HG03469 (cell line): ENCODE measurements around the gene OR8B2.
A peak's percentile ranks its signal among the peaks of the same experiment; 100 is the strongest.
"Not testable (repeated sequence)": the region's sequence is repeated elsewhere in the genome, so short reads cannot be mapped to it uniquely, and the experiment has no call there.

Source experiments
- ATAC-seq: cut with Tn5 transposase; IDR thresholded peaks from one replicate; pipeline ENCODE4 v1.9.1; 2021; ENCODE audit warnings: mild to moderate bottlenecking, moderate library complexity, moderate number of reproducible peaks; ENCODE audit not compliant: unreplicated experiment

Gene OR8B2

DNA sequence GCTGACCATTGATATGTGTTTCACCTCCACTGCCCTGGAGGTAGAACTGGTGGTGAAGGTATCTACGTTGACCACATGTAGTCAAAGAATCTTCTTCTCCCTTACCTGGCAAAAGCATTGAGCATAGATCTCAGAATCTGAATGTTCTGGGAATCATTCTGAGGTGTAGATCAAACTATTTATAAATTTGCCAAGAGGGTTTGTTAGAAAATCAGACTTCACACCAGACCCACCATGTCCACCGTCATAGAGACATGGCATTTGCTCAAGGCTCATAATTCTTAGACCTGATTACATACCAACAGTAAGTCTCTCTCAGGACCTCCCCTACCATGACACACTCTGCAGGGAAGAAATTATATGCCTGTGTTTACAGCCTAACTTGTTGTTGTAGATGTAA lies at the start of gene OR8B2:
TSS of gene OR8B2 (minus strand) at position 101 of the 400 bp plus-strand sequence. CDS start 1,156 bp downstream, outside the sequence.
- ATAC-seq = no peak

GRCh38 chr11:124429599-124429998 lies 45.3 kb upstream of the OR8B2 start:
- ATAC-seq = no peak

DNA sequence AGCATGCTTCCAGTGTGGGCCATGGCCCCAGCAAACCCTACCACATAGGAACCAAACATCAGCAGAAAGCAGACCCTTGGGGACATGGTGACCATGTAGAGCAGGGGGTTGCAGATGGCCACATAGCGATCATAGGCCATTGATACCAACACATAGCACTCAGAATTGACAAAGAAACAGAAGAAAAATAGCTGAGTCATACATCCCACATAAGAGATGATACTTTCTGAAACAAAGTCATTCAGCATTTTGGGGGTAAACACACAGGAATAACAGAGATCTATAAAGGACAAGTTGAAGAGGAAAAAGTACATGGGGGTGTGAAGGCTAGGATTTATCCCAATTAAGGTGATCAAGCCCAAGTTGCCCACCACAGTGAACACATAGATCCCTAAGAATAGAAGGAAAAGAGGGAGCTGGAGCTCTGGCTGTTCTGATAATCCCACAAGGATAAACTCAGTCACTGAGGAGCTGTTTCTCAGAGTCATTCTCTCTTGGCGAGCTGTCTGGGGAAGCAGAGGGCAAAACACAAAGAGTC lies 40.2 kb upstream of the OR8B2 start, which contains the start of gene OR8B4:
TSS of gene OR8B4 (minus strand) at position 488 of the 538 bp plus-strand sequence. CDS start at position 488, 0 bp downstream.
- ATAC-seq = no peak

DNA sequence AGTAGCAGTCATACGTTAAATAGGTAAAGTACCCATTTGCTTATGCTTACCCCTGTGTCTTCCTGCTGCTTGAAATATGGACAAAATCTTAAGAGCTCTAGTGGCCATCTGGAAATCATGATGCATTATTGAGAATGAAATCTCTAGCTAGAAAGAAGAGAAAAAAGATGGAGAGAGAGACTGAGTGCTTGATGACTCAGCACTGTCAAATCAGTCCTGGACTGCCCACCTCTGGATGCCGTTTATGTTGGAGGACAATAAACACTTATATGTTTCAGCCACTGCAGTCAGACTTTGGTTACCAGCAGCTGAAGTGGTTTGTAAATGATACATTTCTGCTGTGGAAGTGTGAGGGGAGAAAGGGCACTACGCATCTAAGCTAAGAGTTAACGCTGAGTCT lies 36.7 kb upstream of the OR8B2 start:
- ATAC-seq = no peak

- no peak for ATAC-seq
Observed at GRCh38 chr11:124415356-124415923, 31.1 kb upstream of the OR8B2 start.

GRCh38 chr11:124409906-124410305 lies 25.6 kb upstream of the OR8B2 start:
- ATAC-seq = no peak

GRCh38 chr11:124405581-124405980 lies 21.3 kb upstream of the OR8B2 start:
- ATAC-seq = no peak

- not testable (repeated sequence) for ATAC-seq
Observed at GRCh38 chr11:124403186-124403585, 18.9 kb upstream of the OR8B2 start.

- ATAC-seq = peak; percentile 80
Observed at GRCh38 chr11:124402326-124402922, 18.1 kb upstream of the OR8B2 start.

DNA sequence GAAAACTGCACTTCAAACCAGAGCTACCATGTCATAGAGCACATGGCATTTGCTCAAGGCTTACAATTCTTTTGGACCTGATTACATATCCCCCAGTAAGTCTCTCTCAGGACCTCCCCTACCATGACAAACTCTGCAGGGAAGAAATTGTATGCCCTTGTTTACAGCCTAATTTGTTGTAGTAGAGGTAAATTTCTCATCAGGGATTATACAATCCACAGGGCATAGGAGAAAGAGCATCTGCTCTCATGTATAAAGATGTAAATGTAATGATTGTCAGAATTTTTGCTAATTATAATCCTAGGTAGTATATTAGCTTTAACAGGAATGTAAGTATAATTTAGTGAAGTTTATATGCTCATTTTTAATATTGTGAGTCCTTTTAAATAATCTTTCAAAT lies 14.6 kb upstream of the OR8B2 start, which contains the start of gene OR8B3:
TSS of gene OR8B3 (minus strand) at position 101 of the 400 bp plus-strand sequence. CDS start 1,673 bp downstream, outside the sequence.
- no peak for ATAC-seq

DNA sequence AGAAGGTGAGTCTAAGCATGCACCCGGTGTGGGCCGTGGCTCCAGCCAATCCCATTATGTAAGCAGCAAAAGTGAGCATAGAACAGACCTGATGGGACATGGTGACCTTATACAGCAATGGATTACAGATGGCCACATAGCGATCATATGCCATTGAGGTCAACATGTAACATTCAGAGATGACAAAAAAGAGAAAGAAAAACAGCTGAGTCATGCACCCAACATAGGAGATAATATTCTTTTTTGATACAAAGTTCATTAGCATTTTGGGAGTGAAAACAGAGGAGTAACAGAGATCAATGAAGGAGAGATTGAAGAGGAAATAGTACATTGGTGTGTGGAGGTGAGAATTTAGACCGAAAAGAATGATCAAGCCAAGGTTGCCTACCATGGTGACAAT lies 12.5 kb upstream of the OR8B2 start:
- ATAC-seq = not testable (repeated sequence)

GRCh38 chr11:124394408-124394807 lies 10.1 kb upstream of the OR8B2 start:
- no peak for ATAC-seq

DNA sequence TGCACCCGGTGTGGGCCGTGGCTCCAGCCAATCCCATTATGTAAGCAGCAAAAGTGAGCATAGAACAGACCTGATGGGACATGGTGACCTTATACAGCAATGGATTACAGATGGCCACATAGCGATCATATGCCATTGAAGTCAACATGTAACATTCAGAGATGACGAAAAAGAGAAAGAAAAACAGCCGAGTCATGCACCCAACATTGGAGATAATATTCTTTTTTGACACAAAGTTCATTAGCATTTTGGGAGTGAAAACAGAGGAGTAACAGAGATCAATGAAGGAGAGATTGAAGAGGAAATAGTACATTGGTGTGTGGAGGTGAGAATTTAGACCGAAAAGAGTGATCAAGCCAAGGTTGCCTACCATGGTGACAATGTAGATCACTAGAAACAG lies 1.4 kb downstream of the OR8B2 start:
- ATAC-seq = not testable (repeated sequence)

GRCh38 chr11:124380585-124380984 lies 3.7 kb downstream of the OR8B2 start:
- ATAC-seq = no peak

DNA sequence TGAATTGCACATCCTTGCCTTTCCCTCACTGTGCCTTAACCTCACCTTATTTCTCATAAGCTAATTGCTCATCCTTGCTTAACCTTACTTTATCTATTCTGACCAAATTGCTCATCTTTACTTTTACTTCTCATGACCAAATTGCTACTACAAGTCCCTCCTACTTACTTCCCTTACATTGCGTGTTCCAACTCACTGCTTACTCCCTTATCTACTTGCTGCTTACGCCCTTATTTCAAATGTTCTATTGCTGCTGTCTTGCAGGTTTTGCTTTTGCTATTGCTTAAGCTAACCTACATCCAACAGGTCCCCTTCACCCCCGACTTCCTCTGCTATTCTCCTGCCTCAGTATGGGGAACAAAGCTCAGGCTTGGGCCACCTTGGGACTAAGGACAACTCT lies 8.0 kb downstream of the OR8B2 start:
- ATAC-seq = no peak

DNA sequence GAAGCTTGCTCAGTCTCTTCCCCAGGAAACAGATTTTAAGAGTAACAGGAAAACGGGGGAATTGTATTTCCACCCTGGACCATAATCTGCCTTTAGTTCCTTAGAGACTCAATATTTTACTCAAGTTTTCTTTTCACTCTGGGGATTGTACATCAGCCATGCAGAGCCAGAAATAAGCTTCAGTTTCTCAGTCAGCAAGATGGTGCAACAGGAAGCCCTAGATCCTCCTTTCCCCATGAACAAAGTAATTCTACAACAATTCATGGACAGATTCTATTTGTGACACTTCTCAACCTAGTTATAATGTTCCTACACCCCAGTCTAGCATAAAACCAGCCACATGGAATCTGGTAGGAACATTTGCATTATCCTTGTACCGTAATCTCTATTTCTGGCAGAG lies 24.7 kb downstream of the OR8B2 start:
- ATAC-seq = no peak

DNA sequence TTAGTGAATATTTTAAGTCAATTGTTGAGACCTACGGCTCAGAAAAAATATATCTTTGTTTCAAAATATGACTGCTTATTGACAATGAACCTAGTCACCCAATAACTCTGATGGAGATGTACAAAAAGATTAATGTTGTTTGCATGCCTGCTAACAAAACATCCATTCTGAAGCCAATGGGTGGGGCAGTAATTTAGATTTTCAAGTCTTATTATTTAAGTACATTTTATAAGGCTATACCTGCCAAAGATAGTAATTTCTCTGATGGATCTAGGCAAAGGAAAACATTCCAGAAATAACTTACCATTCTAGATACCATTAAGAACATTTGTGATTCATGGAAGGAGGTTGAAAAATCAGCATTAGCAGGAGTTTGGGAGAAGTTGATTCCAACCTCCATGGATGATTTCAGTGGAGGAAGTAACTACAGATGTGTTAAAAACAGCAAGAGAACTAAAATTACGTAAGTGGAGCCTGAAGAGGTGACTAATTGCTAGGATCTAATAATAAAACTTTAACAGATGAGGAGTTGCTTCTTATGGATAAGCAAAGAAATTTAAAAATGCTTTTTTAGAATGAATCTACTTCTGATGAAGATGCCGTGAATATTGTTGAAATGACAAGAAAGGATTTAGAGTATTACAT lies 37.9 kb downstream of the OR8B2 start:
- no peak for ATAC-seq

DNA sequence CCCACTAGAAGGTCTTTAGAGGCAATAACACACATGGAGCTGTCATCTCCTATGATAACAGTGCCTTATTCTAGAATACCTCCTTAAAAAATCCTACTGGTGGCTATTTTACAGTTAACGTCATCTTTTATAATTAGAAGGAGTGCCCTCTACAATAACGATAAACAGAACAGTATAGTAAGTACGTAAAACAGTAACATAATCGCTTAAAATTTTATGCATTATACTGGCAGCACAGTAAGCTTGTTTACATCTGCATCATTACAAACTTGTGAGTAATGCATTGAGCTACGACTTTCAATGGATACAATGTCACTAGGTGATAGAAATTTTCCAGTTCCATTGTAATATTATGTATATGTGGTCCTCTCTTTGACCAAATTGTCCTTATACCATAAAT lies 40.0 kb downstream of the OR8B2 start:
- ATAC-seq = no peak

DNA sequence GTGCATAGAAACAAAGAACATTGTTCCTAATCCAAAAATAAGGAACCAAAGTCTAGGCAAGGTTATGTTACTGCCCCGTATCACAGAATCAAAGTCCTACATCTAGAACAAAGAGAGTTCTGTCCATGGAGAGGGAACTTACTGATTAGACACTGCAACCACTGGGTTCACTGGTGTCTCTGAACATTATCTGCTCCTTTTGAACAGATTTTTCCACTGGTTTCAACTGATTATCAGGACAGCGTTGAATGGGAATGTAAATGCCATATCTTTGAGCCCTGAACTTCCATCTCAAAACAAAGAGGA lies 44.2 kb downstream of the OR8B2 start:
- no peak for ATAC-seq

DNA sequence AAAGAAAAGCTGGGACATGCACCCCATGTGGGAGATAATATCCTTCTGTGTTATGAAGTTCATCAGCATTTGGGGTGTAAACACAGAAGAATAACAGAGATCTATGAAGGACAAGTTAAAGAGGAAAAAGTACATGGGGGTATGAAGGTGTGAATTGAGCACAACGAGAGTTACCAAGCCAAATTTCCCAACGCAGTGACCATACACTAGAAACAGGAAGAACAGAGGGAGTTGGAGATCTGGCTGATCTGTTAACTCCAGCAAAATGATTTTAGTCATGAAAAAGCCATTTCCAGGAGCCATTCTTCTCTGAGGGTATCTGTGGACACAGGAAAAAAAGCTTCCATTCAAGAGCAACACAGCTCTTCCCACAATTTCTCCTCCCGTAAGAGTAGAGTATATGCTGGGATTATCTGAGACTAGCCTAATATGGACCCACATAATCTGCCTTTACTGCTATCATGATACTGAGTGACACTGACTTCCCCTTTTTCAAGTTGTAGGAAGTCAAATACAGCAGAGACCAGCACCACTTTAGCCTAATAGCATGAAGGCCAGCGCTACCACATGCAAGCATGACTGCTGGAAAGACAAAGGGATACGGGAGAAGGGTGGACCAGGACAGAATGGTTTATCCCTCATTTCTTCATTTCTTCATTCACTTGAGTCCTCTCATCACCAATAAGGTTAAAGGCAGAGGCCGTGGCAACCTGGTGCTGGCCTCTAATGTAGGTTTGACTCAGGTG lies 44.7 kb downstream of the OR8B2 start:
- no peak for ATAC-seq
